Liver (tissue), 9 donors: ENCODE data around the gene MBD6. TPM values are rescaled to one million over a fixed set of nuclear protein-coding genes. Genes with fewer than 3 reads are reported as not detected.

Source experiments
- DNase-seq: peaks from one replicate; pipeline ENCODE4 v3.0.0-alpha.2; 2017; ENCODE audit warnings: low spot score
- H3K27ac ChIP-seq, 2 donors: one replicate each; pipeline ENCODE4 v1.7.0; 2013; ENCODE audit warnings: inconsistent platforms in 2 of 2, low read length in 2 of 2, control low read depth in 1 of 2, low read depth in 1 of 2, mild to moderate bottlenecking in 1 of 2
- H3K27me3 ChIP-seq, 4 donors: one replicate each; pipeline versions ENCODE4 v1.6.1 to v1.7.0; 2013; ENCODE audit warnings: low read length in 3 of 4, inconsistent platforms in 1 of 4, mild to moderate bottlenecking in 1 of 4, moderate library complexity in 1 of 4; ENCODE audit not compliant: control insufficient read depth in 4 of 4, insufficient read depth in 4 of 4
- H3K36me3 ChIP-seq, 4 donors: one replicate each; pipeline versions ENCODE4 v1.6.1 to v1.7.0; 2013; ENCODE audit warnings: low read length in 3 of 4, mild to moderate bottlenecking in 3 of 4, low read depth in 1 of 4, moderate library complexity in 1 of 4; ENCODE audit not compliant: control insufficient read depth in 4 of 4, insufficient read depth in 3 of 4
- H3K4me1 ChIP-seq, 4 donors: one replicate each; pipeline versions ENCODE4 v1.6.1 to v1.7.0; 2013; ENCODE audit warnings: low read length in 3 of 4, mild to moderate bottlenecking in 3 of 4, moderate library complexity in 1 of 4; ENCODE audit not compliant: control insufficient read depth in 4 of 4, insufficient read depth in 4 of 4
- H3K4me3 ChIP-seq, 3 donors: one replicate each; pipeline versions ENCODE4 v1.6.1 to v1.7.0; 2013; ENCODE audit warnings: low read length in 3 of 3, control low read depth in 1 of 3, low read depth in 1 of 3, mild to moderate bottlenecking in 1 of 3
- H3K9ac ChIP-seq, 2 donors: one replicate each; pipeline ENCODE4 v1.7.0; 2013; ENCODE audit warnings: low read length in 2 of 2, mild to moderate bottlenecking in 2 of 2, moderate library complexity in 2 of 2, control low read depth in 1 of 2, low read depth in 1 of 2
- H3K9me3 ChIP-seq, 4 donors: one replicate each; pipeline versions ENCODE4 v1.6.1 to v1.7.0; 2013; ENCODE audit warnings: low read length in 3 of 4; ENCODE audit not compliant: control insufficient read depth in 4 of 4
- EGR1 ChIP-seq, 2 donors: IDR thresholded peaks; 2 replicates each; pipeline ENCODE4 v1.6.1; 2016 to 2018; ENCODE audit warnings: antibody characterized with exemption in 2 of 2, low read depth in 2 of 2
- FOXA1 ChIP-seq: IDR thresholded peaks from 2 replicates; pipeline ENCODE4 v1.6.1; 2016; ENCODE audit warnings: antibody characterized with exemption
- FOXA2 ChIP-seq: IDR thresholded peaks from 2 replicates; pipeline ENCODE4 v1.6.1; 2016; ENCODE audit warnings: antibody characterized with exemption
- GABPA ChIP-seq, 2 donors: IDR thresholded peaks in 1 of 2; conservative IDR thresholded peaks in 1 of 2; 2 replicates each; pipeline ENCODE4 v1.6.1; 2016; ENCODE audit warnings: antibody characterized with exemption in 2 of 2, mild to moderate bottlenecking in 1 of 2, moderate library complexity in 1 of 2
- HNF4G ChIP-seq: IDR thresholded peaks from 2 replicates; pipeline ENCODE4 v1.6.1; 2016; ENCODE audit warnings: antibody characterized with exemption
- RXRA ChIP-seq, 2 donors: IDR thresholded peaks; 2 replicates each; pipeline ENCODE4 v1.6.1; 2017 to 2018; ENCODE audit warnings: antibody characterized with exemption in 2 of 2, mild to moderate bottlenecking in 1 of 2
- SP1 ChIP-seq: IDR thresholded peaks from 2 replicates; pipeline ENCODE4 v1.6.1; 2018; ENCODE audit warnings: antibody characterized with exemption, mild to moderate bottlenecking
- TAF1 ChIP-seq: conservative IDR thresholded peaks from 2 replicates; pipeline ENCODE4 v1.6.1; 2016; ENCODE audit warnings: antibody characterized with exemption, mild to moderate bottlenecking
- YY1 ChIP-seq: IDR thresholded peaks from 2 replicates; pipeline ENCODE4 v1.6.1; 2016; ENCODE audit warnings: antibody characterized with exemption, mild to moderate bottlenecking
- WGBS: extraction: QIAGEN DNeasy Blood & Tissue Kit; methylation state at CpG from one replicate; pipeline ENCODE4 v1.1.7; 2013; 5-methylcytosine and 5-hydroxymethylcytosine counted together
- polyA plus RNA-seq, 2 donors: library from polyadenylated mRNA; stranded (reverse) in 1 of 2; unstranded in 1 of 2; fragments of 200-250 nt in 1 of 2; fragments of >200 nt in 1 of 2; fragmentation: Nextera tagmentation in 1 of 2; extraction: Ambion mirVana in 1 of 2; gene quantifications; one replicate each; pipeline versions ENCODE4 v1.2.1 to v1.2.3, GENCODE V29; 2013 to 2015
- total RNA-seq, 2 donors: library from RNA; depleted of rRNA; stranded (reverse); fragments of >200 nt; gene quantifications; one replicate each; pipeline ENCODE4 v1.2.3, GENCODE V29; 2014
- TF ChIP-seq, protein P1 (sequence below): IDR thresholded peaks from 2 replicates; pipeline ENCODE4 v1.6.1; 2016; ENCODE audit warnings: antibody characterized with exemption, mild to moderate bottlenecking
- TF ChIP-seq, protein P2 (sequence below): IDR thresholded peaks from 2 replicates; pipeline ENCODE4 v1.6.1; 2016; ENCODE audit warnings: antibody characterized with exemption
- TF ChIP-seq, protein P3 (sequence below): IDR thresholded peaks from 2 replicates; pipeline ENCODE4 v1.6.1; 2016; ENCODE audit warnings: antibody characterized with exemption
- TF ChIP-seq, protein P4 (sequence below): IDR thresholded peaks from 2 replicates; pipeline ENCODE4 v1.6.1; 2016; ENCODE audit warnings: antibody characterized with exemption
- donor health status: healthy.
- donor health status: healthy.
- donor health status: healthy.
- donor health status: healthy.
- donor health status: healthy.

The MBD6 gene
- total and polyA plus RNA-seq, 4 donors: 9.9 to 20.2 (median 14.9) TPM

DNA sequence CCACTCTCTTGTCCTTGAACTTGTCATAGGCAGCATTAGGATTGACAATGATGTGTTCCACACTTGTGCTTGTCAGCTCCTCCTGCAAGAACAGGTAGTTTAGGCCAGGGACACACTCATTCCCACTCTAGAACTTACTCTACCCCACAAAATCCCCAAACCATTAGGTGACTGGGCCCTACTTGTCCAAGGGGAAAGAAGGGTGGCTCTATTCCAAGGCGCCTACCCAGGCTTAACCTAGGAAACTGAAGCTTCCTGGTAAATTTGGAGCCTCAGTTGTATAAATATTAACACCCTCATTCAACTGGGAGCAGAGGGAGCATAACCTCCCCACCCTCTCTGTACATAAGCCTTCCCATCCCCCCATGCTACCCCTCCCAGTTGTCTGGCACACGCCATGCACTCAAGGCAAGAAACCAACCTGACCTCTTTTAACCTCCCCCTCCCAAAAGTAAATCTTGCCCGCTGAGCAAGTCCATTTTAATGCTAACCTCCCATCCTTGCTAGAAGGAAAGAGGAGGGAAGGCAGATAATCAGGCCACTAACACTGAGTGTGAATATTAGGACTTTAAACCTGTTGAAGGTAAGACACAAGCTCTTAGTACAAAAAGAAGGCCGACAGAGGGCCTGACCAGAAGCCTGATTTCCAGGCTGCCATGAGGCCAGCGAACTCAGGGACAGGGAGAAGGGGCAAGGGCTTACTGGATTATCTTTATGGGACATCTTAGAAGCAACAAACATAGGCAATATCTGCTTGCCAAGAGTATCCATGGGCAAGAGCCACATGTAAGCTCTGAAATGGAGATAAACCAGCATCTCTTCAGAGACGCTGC is 13.4 kb downstream of the MBD6 start:
- Histone ChIP-seq H3K9ac (no peak overlapping the region), H3K9me3 (no peaks in the 10 kb centered on the region), H3K4me3 (no peak overlapping the region), H3K4me1 (no peaks in the 10 kb centered on the region), H3K27ac (no peak overlapping the region), H3K36me3 (peaks cover 5 to 38% (median 27%) of the 10 kb centered on the region in 4 donors), H3K27me3 (no peaks in the 10 kb centered on the region)
- 76% methylated on average over 6 of the region's 6 CpGs for WGBS
- no peak for TF ChIP-seq GABPA (IDR thresholded peaks at IDR 0.05 in 1 of 2, conservative IDR thresholded peaks at IDR 0.05 in 1 of 2)
- TF ChIP-seq, protein P1, sequence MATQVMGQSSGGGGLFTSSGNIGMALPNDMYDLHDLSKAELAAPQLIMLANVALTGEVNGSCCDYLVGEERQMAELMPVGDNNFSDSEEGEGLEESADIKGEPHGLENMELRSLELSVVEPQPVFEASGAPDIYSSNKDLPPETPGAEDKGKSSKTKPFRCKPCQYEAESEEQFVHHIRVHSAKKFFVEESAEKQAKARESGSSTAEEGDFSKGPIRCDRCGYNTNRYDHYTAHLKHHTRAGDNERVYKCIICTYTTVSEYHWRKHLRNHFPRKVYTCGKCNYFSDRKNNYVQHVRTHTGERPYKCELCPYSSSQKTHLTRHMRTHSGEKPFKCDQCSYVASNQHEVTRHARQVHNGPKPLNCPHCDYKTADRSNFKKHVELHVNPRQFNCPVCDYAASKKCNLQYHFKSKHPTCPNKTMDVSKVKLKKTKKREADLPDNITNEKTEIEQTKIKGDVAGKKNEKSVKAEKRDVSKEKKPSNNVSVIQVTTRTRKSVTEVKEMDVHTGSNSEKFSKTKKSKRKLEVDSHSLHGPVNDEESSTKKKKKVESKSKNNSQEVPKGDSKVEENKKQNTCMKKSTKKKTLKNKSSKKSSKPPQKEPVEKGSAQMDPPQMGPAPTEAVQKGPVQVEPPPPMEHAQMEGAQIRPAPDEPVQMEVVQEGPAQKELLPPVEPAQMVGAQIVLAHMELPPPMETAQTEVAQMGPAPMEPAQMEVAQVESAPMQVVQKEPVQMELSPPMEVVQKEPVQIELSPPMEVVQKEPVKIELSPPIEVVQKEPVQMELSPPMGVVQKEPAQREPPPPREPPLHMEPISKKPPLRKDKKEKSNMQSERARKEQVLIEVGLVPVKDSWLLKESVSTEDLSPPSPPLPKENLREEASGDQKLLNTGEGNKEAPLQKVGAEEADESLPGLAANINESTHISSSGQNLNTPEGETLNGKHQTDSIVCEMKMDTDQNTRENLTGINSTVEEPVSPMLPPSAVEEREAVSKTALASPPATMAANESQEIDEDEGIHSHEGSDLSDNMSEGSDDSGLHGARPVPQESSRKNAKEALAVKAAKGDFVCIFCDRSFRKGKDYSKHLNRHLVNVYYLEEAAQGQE: no peak
- TF ChIP-seq TAF1: no peak
- TF ChIP-seq RXRA (IDR thresholded peaks at IDR 0.05): no peak
- TF ChIP-seq YY1: no peak
- TF ChIP-seq SP1: no peak
- TF ChIP-seq, protein P2, sequence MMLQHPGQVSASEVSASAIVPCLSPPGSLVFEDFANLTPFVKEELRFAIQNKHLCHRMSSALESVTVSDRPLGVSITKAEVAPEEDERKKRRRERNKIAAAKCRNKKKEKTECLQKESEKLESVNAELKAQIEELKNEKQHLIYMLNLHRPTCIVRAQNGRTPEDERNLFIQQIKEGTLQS: no peak
- TF ChIP-seq, protein P3, sequence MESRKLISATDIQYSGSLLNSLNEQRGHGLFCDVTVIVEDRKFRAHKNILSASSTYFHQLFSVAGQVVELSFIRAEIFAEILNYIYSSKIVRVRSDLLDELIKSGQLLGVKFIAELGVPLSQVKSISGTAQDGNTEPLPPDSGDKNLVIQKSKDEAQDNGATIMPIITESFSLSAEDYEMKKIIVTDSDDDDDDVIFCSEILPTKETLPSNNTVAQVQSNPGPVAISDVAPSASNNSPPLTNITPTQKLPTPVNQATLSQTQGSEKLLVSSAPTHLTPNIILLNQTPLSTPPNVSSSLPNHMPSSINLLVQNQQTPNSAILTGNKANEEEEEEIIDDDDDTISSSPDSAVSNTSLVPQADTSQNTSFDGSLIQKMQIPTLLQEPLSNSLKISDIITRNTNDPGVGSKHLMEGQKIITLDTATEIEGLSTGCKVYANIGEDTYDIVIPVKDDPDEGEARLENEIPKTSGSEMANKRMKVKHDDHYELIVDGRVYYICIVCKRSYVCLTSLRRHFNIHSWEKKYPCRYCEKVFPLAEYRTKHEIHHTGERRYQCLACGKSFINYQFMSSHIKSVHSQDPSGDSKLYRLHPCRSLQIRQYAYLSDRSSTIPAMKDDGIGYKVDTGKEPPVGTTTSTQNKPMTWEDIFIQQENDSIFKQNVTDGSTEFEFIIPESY: no peak
- no peak for TF ChIP-seq EGR1 (IDR thresholded peaks at IDR 0.05; ENCODE audit: low read depth in 2 of 2)
- TF ChIP-seq FOXA1: no peak
- TF ChIP-seq FOXA2: no peak
- DNase-seq: no peak

DNA sequence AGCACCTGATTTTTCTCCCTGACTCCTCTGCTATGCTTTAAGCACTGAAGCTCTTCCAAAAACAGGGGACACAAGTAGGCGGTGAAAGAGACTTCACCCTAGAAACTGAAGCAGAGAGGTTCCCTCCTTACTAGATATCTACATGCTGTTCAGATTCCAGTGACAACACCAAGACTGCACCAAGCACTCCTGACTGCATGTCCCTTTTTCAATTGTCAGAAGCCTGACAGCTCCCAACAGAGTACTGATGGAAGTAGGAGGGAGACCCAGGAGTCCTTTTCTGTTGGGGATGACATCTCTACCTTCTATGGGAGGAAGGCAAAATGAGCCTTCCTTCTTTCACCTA is 13.9 kb downstream of the MBD6 start:
- H3K9ac ChIP-seq: no peak overlapping the region
- peaks cover 5 to 33% (median 24%) of the 10 kb centered on the region in 4 donors for H3K36me3 ChIP-seq
- TF ChIP-seq, protein P4, sequence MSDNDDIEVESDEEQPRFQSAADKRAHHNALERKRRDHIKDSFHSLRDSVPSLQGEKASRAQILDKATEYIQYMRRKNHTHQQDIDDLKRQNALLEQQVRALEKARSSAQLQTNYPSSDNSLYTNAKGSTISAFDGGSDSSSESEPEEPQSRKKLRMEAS: no peak
- TF ChIP-seq HNF4G: no peak
- no peak overlapping the region for H3K27ac ChIP-seq
- H3K27me3 ChIP-seq: no peaks in the 10 kb centered on the region
- DNase-seq: no peak
- 100% methylated on average over 1 of the region's 1 CpG for WGBS
- no peaks in the 10 kb centered on the region for H3K9me3 ChIP-seq
- H3K4me1 ChIP-seq: no peaks in the 10 kb centered on the region
- H3K4me3 ChIP-seq: no peak overlapping the region
